DMS 273 (cell line): ENCODE measurements around the gene RPL4.
A peak's percentile ranks its signal among the peaks of the same experiment; 100 is the strongest.

Experiments
- DNase-seq: peaks from one replicate; lab custom pipeline; 2025; ENCODE audit not compliant: unreplicated experiment; lab: John Stamatoyannopoulos, UW

RPL4 gene

DNA sequence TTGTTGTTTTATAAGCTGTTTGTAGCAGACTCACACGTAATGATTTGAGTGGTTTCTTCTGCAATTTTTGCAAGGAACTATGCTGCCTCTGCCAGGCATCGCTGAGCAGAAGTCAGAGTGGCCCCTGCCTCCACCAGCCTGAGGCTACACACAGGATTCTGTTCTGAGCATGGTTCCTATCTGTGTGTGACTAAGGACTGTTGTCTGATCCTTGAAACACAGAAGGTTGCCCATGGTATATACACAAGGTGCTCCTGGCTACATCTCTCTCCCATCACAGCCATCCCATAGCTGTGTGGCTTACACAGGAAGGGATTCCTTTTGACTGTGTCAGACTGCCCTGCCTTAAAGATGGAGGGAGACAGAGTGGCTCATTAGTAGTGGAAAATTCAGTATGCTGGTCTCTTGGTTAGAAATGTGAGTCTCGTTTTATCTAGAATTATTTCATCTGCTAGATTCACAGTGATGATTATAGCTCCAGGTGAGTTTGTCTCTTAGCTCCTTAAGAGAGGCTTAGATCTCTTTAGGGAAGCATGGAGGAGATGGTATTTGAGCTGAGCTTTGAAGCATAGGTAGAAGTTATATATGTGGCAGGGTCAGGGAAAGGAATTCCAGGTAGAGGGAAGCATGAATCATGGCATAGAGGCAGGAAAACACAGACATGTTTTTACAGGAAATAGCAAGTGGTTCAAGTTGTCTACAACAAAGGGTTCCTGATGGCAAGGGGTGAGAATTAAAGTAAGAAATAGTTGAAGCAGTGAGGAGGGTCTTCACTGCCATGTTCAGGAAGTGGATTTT is 44.6 kb downstream of the RPL4 start:
- DNase-seq = no peak

GRCh38 chr15:66456211-66456610 is 48.4 kb downstream of the RPL4 start:
- DNase-seq = no peak

DNA sequence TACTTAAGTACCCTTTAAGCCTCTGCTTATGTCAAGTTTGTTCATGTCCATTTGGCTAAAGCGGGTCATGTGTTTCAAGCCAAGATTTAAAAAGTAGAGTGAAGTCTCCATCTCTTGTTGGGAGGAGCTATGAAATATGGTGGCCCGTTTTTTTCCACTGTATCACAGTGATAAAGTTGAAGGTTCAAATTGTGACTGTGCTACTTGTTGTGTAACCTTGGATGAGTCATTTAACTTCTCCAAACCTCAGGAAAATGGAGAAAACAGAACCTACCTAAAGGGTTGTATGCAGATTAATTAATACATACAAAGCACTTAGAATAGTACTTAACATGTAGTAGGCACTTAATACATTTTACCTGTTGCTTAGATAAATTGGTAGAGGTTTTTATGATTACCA is 50.5 kb downstream of the RPL4 start:
- no peak for DNase-seq

DNA sequence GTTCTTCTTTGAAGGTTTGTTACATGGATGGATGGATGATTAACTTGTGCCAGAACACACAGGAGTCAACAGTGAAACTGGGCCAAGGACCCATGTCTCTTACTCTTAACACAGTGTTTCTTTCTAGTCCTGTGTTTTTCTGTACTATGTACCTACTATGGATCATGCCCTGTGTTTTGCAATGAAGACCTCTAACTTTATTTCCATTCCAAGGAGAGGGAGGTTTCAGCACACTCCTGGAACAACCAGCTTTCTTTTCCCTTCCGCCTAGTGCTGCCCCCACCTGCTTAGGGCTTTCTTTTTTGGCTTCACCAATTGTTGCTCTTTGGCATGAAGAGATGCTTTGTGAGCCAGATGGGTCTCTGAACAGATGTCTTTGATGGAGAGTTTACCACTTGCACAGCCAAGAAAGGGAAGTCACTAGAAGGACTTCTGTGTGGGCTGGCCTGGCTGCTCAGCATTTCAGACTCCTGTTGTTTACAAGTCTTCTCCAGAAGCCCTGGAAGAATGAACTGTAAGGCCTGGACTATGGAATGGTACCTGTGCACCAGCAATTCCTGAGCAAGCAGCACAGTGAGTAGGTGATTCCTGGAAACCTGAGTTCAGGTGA is 51.6 kb downstream of the RPL4 start:
- peak; percentile 73 for DNase-seq

DNA sequence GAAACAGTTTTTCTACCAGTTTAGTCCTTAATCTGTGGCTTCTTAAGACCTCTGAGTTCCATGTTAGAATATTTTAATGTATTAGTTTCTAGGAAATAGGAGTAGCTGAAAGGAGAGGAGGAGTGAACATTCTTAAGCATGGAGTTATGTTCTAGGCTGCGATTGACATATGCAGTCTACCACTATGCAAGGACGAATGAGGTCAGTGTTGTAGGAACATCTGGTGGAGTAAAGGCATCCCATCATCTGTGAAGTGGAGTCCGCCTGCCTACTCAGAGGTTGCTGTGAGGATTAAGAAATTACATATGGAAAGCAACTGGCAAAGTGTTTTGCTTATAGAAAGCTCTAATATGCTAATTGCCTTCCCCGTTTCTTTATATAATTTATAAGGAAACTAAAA is 52.2 kb downstream of the RPL4 start:
- peak; percentile 74 for DNase-seq
